ENCODE measurements around the gene PPP4R3A.
"Not testable (repeated sequence)": the region's sequence is repeated elsewhere in the genome, so short reads cannot be mapped to it uniquely, and the experiment has no call there.

The PPP4R3A gene

DNA sequence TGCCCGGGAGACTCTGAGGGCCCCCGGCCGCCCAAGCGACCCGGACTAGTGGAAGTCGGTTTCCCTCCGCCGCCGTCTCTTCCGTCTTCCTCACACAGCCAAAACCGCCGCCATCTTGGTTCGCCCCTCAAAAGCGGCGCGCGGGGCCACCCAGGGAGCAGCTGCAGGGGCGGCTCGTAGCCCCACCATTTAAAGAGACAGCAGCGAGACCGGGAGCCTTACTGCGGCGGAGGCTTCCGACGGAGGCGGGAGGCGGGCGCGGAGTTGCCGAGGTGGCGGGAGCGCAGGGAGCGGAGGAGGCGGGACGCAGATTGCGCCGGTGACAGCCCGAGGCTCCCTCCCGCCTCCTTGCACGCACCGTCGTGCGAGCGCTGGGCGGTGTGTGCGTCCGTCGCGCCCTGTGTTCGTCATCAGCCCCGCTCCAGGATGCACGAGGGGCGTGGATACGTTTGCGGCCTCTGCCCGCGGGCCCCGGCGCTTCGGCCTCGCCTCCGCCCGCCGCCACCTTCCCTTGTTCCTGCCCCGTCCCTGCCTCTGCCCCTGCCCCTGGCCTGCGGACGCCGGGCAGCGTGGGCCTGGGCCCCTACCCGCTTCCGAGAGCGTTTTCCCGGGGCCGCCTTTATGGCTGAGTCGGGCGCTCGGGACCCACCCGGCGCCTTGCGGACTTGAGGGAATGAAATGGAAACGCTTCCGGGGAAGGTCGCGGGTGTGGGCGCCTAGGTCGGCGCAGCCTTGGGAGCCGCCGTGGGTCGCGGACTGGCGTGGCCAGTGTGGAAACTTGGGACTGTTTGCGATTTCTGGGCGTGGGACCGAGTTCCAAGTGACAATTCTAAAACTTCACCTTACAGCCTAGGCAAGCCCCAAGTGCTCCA lies at the start of gene PPP4R3A:
PPP4R3A (minus strand) TSS at position 140 of the 872 bp plus-strand sequence. CDS start 663 bp downstream, outside the sequence.
- DNase-seq: peak; percentile 90 to 91

DNA sequence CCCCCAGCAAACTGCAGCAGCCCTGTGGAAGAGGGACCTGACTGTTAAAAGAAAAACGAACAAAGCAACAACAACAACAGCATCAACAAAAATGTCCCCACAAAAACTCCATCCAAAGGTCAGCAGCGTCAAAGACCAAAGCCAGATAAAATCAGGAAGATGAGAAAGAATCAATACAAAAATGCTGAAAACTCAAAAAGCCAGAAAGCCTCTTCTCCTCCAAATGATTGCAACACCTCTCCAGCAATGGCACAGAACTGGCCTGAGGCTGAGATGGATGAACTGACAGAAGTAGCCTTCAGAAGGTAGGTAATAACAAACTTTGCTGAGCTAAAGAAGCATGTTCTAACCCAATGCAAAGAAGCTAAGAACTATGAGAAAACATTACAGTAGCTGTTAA lies 45.4 kb upstream of the PPP4R3A start:
- no peak for DNase-seq

DNA sequence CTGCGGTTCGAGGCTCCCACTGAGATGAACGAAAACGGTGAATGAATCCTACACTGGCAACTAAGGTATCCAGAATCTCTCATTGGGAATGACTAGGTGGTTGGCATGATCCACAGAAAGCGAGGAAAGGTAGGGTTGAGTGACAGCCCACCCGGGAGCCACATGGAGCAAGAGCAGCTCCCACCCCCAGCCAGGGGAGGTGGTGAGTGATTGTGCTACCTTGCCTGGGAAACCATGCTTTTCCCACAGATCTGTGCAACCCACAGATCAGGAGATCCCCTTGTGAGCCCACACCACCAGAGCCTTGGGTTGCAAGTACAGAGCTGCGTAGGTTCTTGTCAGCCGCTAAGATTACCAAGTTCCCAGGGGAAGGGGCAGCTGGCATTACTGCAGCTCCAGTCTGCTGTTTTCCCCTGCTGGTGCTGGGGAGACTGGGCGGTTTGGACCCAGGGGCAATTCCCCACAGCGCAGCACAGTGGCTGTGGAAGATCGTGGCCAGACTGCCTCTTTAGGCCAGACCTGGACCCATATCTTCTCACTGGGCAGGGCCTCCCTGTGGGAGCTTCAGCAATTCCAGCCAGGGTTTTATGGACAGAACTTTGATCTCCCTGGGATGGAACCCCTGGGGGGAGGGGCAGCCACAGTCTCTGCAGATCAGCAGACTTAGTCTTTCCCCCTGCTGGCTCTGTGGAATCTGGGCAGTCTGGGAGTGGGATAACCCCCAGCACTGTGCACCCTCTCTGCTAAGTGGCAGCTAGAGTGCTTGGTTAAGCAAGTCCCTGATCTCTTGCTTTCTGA lies 44.6 kb upstream of the PPP4R3A start:
- no peak for DNase-seq

DNA sequence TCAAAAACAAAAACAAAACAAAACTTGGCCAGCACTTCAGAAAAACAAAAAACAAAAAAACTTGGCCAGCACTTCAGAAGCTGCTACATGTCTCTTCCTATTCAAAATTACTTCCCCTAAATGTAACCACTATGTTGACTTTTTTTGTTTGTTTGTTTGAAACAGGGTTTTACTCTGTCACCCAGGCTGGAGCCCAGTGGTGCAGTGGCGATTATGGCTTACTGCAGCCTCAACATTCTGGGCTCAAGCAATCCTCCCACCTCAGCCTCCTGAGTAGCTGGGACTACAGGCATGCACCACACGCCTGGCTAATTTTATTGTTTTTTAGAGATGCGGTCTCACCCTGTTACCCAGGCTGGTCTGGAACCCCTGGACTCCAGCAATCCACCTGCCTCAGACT lies 38.0 kb upstream of the PPP4R3A start:
- DNase-seq: no peak

DNA sequence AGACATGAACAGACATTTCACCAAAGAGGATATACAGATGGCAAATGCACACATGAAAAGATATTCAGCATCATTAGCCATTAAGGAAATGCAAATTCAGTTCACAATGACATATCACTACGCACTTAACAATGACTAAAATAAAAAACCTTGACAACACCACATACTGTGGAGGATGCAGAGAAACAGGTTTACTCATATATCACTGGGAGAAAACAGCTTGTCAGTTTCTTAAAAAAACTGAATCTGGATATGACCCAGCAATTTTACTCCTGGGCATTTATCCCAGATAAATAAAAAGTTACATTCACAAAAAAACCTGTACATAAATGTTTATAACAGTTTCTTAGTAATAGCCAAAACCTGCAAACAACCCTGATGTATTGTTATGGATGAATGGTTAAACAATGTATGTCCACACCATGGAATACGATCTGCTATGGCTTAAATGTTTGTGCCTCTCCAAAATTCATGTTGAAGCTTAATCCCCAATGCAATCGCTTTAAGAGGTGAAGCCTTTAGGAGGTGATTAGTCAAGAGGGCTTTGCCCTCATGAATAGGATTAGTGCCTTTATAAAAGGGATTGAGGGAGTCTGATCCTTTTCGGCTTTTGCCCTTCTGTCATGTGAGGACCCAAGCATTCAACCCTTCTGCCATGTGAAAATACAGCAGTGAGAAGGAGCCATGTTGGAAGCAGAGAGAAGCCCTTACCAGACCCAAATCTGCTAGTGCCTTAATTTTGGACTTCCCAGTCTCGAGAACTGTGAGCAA lies 36.0 kb upstream of the PPP4R3A start:
- no peak for DNase-seq

DNA sequence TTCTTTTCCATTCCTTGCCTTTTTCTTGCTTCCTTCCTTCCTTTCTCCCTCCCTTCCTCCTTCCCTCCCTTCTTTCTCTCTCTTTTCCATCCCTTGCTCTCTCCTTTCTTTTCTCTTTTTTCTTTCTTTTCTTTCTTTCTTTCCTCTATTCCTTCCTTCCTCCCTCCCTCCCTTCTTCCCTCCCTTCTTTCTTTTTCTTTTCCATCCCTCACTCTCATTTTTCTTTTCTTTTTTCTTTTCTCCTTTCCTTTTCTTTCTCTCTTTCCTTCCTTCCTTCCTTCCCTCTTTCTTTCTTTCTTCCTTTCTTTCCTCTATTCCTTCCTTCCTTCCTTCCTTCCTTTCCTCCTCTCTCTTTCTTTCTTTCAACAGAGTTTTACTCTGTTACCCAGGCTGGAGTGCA lies 35.1 kb upstream of the PPP4R3A start:
- DNase-seq: no peak

DNA sequence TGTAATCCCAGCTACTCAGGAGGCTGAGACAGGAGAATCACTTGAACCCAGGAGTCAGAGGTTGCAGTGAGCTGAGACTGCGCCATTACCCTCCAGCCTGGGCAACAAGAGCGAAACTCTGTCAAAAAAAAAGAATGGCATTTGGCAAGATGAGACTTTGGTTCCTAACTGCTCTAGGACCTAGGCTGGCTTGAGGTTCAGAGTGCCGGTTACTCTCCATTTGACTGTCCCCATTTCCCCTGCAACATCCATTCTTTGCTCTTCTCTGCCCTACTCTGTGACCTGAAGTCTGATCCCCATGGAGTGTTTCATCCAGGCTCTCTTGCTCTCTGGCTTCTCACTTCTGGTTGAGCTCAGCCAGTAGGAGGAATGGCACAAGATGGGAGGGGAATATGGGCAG lies 26.2 kb upstream of the PPP4R3A start:
- DNase-seq: no peak

DNA sequence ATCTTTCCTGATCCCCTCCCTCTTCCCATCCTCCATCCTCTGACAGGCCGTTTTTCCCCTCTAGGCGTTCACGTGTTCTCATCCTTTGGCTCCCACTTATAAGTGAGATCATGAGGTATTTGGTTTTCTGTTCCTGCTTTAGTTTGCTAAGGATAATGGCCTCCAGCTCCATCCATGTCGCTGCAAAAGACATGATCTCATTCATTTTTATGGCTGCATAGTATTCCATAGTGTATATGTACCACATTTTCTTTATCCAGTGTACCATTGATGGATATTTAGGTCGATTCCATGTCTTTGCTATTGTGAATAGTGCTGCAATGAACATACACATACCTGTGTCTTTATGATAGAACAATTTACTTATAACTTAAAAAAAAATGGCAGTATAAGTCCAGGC lies 23.9 kb upstream of the PPP4R3A start:
- DNase-seq: not testable (repeated sequence)

DNA sequence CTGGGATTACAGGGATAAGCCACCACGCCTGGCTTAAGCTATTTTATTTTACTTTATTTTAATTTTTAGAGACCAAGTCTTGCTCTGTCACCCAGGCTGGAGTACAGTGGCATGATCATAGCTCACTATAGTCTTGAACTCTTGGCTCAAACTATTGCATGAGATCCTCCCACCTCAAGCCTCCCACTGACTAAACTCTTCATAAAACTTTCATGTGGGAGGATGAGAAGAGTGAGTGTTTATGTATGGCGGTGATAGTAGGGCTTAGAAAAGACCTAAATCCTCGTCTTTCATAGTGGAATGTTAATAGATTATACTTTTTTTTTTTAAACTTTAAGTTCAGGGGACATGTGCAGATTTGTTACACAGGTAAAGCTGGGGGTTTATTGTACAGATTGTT lies 23.5 kb upstream of the PPP4R3A start:
- no peak for DNase-seq

DNA sequence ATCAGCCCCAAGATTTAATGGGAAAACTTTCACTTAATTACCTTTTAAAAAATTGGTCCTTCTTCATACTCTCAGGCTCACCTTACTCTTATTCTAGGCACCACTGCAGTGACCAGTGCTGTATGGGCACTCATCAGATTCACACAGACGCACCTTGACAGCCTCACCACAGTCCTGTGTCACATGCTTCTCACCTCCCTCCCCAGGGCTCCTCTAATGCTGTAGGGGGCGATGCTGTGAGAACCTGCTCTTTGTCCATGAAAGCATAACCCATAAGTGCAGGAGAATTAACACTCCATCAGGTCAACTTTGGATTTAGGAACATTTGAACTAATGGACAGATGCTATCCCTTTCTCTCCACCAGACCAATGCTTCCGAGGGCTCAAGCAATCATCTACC lies 13.9 kb upstream of the PPP4R3A start:
- DNase-seq: no peak

DNA sequence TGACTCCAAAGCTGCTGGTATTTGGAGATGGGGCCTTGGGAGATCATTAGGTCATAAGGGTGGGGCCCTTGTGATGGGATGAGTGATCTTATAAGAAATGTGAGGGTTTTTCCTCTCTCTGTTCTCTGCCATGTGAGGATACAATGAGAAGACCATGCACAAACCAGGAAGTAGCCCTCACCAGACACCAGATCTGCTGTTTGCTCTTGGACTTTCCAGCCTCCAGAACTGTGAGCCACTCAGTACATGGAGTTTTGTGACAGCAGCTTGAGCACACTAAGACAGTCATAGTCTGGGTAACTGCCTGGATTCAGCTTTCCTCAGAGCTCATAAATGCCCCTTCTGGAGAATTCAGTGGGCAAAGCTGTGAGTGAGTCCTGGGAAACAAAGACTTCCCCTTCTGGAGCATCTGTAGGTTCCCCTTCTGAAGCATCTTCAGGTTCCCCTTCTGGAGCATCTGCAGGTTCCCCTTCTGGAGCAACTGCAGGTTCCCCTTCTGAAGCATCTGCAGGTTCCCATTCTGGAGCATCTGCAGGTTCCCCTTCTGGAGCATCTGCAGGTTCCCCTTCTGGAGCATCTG lies 11.0 kb upstream of the PPP4R3A start:
- no peak for DNase-seq

DNA sequence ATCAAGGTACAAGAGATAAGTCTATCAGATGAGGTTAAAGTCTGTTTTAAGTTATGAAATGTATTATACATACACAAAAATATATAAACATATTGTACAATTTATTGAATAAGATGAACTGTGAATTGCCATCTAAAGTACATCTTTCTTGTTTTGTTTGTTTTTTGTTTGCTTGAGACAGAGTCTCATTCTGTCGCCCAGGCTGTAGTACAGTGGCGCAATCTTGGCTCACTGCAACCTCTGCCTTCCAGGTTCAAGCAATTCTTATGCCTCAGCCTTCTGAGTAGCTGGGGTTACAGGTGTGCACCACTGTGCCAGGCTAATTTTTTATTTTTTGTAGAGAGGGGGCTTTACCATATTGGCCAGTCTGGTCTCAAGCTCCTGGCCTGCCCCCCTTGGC lies 10.0 kb upstream of the PPP4R3A start:
- DNase-seq: no peak

DNA sequence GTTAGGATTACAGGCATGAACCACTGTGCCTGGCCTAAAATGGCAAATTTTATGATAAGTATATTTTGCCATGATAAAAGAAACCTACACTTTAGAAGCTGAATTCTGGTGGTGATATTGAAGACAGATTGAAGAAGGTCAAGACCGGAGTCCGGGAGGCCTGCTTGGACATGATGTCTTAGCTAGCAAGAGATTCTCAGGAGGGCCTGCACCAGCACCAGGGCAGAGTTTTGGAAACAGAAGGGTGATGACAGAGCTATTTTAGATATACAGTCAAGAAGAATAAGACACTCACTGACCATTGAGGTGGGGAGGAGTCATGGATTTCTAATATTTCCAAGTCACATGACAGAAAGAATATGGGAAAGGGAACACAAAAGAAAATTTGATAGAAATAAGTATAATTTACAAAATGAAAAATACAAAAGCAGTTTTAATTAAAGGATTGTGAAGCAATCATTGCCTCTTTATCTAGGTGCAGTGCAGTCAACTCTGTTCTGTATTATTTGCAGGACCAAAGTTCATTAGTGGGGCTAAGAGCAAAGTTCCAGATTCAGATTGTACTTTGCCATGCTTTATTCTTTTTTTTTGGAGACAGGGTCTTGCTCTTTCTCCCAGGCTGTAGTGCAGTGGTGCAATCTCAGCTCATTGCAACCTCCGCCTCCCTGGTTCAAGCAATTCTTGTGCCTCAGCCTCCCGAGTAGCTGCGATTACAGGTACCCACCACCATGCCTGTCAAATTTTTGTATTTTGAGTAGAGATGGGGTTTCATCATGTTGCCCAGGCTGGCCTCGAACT lies 9.3 kb upstream of the PPP4R3A start:
- DNase-seq: no peak

DNA sequence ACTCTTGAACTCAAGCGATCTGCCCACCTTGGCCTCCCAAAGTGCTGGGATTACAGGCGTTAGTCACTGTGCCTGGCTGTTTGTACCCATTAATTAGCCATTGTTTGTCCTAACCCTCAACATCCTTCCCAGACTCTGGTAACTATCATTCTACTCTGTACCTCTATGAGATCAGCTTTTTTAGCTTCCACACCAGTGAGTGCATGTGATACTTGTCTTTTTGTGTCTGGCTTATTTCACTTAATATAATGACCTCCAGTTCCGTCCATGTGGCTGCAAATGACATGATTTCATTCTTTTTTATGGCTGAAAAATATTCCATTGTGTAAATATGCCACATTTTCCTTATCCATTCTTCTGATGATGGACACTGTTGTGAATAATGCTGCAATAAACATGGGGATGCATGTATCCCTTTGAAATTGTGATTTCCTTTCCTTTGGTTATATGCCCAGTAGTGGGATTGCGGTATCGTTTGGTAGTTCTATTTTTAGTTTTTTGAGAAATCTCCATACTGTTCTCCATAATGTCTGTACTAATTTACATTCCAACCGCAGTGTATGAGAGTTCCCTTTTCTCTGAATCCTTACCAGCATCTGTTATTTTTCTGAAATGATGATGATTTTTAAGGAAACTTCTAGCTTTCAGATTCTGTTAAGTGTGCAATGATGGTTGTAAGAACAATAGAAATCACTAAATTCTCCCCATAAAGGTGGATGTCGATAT lies 6.7 kb upstream of the PPP4R3A start:
- DNase-seq: no peak

DNA sequence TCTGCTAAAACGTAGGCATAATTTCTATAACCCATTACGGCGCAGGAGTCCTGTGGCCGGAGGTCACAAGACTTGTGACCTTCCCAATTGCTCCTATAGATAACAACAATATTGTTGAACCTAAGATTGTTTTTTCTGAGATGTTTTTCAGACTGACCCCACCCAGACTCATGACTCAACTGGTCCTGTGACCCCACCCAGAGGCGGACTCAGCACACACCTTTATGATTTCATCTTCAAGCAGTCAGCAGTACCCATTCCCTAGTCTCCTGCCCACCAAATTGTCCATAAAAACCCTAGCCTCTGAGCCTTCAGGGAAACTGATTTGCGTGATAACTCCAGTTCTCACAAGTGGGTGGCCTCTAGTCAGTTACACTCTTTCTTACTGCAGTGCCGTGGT lies 5.9 kb upstream of the PPP4R3A start:
- DNase-seq: no peak

DNA sequence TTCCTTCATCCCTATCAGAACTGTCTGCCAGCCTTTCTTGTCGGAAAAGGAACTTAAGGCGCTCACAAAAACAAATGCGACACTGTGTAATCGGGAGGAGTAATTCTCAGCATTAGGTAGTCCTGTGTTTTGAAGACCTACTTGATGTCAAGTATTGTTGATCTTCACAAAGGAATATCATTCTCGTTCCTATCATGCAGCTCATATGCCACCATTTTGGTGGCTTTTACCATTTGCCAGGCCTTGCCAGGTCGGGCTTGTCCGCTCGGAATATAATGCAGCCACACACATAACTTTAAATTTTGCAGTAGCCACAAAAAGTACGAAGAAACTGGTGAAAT lies 903 bp upstream of the PPP4R3A start:
- DNase-seq: no peak

DNA sequence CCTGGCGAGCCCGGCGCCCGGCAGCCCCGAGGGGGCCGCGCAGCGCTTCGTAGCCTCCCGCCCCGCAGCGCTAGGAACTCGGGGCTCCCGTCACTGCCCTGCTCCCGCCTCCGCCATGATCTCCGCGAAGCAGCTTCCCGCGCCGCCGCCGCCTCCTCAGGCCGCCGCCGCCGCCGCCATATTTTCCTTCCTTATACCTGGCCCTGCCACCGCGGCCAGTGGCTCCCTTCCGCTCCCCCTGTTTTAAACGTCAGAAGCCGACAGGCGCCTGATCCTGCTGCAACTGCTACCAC lies 286 bp downstream of the PPP4R3A start:
- no peak for DNase-seq

DNA sequence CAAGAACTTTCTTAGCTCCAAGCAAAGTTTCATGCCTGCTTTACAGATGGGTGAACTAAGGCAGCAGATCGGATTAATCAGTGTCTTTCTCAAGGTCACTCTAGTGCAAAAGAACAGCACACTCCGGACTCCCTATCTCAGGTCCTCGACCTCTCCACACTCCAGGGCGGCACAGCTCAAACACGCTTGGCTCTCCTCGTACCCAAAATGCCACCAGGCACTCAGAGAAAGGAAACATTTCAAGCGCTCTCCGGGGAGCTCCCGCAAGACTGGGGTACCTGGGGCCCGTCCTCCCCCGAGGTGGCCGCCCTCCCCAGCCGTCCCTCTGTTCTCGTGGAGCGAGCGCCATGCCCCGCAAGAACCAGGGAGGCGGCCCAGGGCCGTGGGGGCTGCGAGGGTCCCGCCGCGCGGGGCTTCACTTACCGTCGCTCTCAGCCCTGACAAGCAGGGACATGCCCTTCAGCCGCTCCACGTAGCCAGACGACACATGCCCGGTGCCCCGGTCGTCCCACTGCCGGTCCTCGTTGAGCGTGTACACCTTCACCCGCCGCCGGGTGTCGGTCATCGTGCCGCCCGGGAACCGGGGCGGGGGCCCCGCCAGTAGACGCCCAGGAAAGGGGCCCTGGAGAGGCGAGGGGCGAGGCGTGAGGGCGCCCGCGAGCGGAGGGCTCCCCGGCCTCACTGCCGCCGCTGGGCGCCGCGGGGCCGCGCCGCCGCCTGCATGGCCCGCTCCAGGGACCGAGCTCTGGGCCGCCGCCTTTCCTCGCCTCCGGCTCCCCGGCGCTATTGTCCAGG lies 830 bp downstream of the PPP4R3A start:
- peak; percentile 6 to 26 for DNase-seq

DNA sequence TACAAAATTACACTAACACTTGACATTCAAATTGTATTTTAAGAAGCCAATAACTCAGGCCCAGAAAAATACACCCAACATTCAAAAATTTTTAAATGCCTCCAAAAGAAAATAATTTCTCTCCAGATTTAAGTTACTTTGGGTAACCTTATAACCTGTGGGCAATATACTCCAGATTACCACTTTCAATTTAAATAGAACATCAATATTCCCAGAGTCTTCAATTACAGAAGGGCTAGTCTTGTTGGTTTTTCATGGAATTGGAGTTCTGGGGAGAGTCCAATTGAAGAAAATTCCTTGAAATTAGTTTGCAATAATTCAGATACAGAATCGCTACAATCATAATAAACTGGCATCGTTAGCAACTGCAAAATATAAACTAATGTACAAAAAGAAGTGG lies 2.0 kb downstream of the PPP4R3A start:
- no peak for DNase-seq

DNA sequence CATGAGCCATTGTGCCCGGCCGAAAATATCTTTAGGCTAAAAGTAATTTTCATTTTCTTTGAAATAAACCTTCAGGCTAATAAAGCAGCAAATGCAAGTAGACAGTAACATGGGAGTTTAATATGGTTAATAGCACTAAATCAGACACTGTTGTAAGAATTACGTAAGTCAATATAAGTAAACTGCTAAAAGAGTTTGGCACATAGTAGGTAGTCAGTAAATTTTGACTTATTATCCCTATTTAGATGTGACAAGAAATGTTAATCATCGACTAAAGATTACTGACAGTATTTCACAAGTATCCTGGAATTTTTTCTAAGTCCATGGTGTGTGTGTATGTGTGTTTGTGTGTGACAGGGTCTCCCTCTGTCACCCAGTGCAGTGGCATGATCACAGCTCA lies 3.9 kb downstream of the PPP4R3A start:
- DNase-seq: no peak

DNA sequence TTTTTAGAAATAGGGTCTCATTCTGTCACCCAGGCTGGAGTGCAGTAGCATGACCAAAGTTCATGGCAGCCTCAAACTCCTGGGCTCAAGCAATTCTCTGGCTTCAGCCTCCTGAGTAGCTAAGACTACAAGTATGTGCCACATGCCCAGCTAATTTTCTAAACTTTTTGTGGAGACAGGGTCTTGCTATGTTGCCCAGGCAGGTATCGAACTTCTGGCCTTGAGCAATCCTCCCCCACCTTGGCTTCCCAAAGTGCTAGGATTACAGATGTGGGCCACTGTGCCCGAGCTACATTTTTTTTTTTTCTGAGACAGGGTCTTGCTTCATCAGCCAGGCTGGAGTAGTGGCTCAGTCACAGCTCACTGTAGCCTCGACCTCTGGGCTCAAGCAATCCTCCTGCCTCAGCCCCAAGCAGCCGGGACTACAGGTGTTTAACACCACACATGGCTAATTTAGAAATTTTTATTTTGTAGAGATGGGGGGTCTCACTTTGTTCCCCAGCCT lies 7.1 kb downstream of the PPP4R3A start:
- DNase-seq: no peak

All from activated CD4-positive, alpha-beta T cell treated with anti-CD3 and anti-CD28 coated beads, Interleukin-2, amount 50 U/mL, for 4 hours (primary cell).